Neural cell (in vitro differentiated cells): ENCODE data around the gene CAMK2G.

Experiments used
- EP300 ChIP-seq: fragments of 450-650 bp; conservative IDR thresholded peaks from 2 replicates; pipeline ENCODE4 v1.6.1; 2014; ENCODE audit warnings: antibody characterized with exemption, mild to moderate bottlenecking, moderate library complexity; ENCODE audit not compliant: poor library complexity, severe bottlenecking
- POLR2AphosphoS5 ChIP-seq: IDR thresholded peaks from 2 replicates; pipeline ENCODE4 v1.6.1; 2012
- TF ChIP-seq, protein P1 (sequence below): fragments of 450-650 bp; IDR thresholded peaks from 2 replicates; pipeline ENCODE4 v1.5.1; 2014; ENCODE audit warnings: antibody characterized with exemption, mild to moderate bottlenecking, moderate library complexity; ENCODE audit not compliant: poor library complexity, severe bottlenecking
- TF ChIP-seq, protein P2 (sequence below): IDR thresholded peaks from 2 replicates; pipeline ENCODE4 v1.6.1; 2012; ENCODE audit warnings: borderline replicate concordance

DNA sequence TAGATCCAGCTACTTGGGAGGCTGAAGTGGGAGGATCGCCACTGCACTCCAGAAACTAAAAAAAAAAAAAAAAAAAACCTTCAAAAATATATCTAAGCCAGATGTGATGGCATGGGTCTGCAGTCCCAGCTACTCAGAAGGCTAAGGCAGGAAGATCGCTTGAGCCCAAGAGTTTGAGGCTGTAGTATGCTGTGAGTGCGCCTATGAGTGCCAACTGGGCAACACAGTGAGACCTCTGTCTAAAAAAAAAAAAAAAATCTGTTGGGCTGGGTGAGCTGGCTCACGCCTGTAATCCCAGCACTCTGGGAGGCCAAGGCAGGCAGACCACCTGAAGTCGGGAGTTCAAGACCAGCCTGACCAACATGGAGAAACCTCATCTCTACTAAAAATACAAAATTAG lies 95.3 kb downstream of the CAMK2G start:
- TF ChIP-seq POLR2AphosphoS5 (no peak), EP300 (no peak)
- TF ChIP-seq, protein P1, sequence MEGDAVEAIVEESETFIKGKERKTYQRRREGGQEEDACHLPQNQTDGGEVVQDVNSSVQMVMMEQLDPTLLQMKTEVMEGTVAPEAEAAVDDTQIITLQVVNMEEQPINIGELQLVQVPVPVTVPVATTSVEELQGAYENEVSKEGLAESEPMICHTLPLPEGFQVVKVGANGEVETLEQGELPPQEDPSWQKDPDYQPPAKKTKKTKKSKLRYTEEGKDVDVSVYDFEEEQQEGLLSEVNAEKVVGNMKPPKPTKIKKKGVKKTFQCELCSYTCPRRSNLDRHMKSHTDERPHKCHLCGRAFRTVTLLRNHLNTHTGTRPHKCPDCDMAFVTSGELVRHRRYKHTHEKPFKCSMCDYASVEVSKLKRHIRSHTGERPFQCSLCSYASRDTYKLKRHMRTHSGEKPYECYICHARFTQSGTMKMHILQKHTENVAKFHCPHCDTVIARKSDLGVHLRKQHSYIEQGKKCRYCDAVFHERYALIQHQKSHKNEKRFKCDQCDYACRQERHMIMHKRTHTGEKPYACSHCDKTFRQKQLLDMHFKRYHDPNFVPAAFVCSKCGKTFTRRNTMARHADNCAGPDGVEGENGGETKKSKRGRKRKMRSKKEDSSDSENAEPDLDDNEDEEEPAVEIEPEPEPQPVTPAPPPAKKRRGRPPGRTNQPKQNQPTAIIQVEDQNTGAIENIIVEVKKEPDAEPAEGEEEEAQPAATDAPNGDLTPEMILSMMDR, result no peak
- TF ChIP-seq, protein P2, sequence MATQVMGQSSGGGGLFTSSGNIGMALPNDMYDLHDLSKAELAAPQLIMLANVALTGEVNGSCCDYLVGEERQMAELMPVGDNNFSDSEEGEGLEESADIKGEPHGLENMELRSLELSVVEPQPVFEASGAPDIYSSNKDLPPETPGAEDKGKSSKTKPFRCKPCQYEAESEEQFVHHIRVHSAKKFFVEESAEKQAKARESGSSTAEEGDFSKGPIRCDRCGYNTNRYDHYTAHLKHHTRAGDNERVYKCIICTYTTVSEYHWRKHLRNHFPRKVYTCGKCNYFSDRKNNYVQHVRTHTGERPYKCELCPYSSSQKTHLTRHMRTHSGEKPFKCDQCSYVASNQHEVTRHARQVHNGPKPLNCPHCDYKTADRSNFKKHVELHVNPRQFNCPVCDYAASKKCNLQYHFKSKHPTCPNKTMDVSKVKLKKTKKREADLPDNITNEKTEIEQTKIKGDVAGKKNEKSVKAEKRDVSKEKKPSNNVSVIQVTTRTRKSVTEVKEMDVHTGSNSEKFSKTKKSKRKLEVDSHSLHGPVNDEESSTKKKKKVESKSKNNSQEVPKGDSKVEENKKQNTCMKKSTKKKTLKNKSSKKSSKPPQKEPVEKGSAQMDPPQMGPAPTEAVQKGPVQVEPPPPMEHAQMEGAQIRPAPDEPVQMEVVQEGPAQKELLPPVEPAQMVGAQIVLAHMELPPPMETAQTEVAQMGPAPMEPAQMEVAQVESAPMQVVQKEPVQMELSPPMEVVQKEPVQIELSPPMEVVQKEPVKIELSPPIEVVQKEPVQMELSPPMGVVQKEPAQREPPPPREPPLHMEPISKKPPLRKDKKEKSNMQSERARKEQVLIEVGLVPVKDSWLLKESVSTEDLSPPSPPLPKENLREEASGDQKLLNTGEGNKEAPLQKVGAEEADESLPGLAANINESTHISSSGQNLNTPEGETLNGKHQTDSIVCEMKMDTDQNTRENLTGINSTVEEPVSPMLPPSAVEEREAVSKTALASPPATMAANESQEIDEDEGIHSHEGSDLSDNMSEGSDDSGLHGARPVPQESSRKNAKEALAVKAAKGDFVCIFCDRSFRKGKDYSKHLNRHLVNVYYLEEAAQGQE, result no peak
